ENCODE results near the gene BEGAIN.

Gene BEGAIN

GRCh38 chr14:100502622-100503220, 84.5 kb downstream of the BEGAIN start:
- TF ChIP-seq POLR2A (IDR thresholded peaks at IDR 0.05; ENCODE audit: low read depth, low read length) (no peak), POLR2AphosphoS5 (IDR thresholded peaks at IDR 0.05; ENCODE audit: low read depth, low read length) (no peak), TAF1 (IDR thresholded peaks at IDR 0.05; ENCODE audit: borderline replicate concordance, low read depth, low read length) (no peak)
- DNase-seq (ENCODE audit: insufficient read length) (no peak), FAIRE-seq (no peak)

- FAIRE-seq (no peak), DNase-seq (ENCODE audit: insufficient read length) (no peak)
- no peak for TF ChIP-seq POLR2AphosphoS5 (IDR thresholded peaks at IDR 0.05; ENCODE audit: low read depth, low read length)
- no peak for TF ChIP-seq TAF1 (IDR thresholded peaks at IDR 0.05; ENCODE audit: borderline replicate concordance, low read depth, low read length)
- no peak for TF ChIP-seq POLR2A (IDR thresholded peaks at IDR 0.05; ENCODE audit: low read depth, low read length)
These were observed 87.1 kb downstream of the BEGAIN start for GRCh38 chr14:100500128-100500527.

- no peak for FAIRE-seq
- TF ChIP-seq POLR2A (IDR thresholded peaks at IDR 0.05; ENCODE audit: low read depth, low read length) (no peak), POLR2AphosphoS5 (IDR thresholded peaks at IDR 0.05; ENCODE audit: low read depth, low read length) (no peak)
- no peak for DNase-seq (ENCODE audit: insufficient read length)
These were observed 89.1 kb downstream of the BEGAIN start for GRCh38 chr14:100498068-100498467.

GRCh38 chr14:100495917-100496316, 91.3 kb downstream of the BEGAIN start:
- no peak for FAIRE-seq
- no peak for DNase-seq (ENCODE audit: insufficient read length)
- TF ChIP-seq POLR2A (IDR thresholded peaks at IDR 0.05; ENCODE audit: low read depth, low read length) = no peak
- no peak for TF ChIP-seq POLR2AphosphoS5 (IDR thresholded peaks at IDR 0.05; ENCODE audit: low read depth, low read length)
- no peak for TF ChIP-seq TAF1 (IDR thresholded peaks at IDR 0.05; ENCODE audit: borderline replicate concordance, low read depth, low read length)

GRCh38 chr14:100494645-100495044, 92.6 kb downstream of the BEGAIN start:
- TF ChIP-seq TAF1 (IDR thresholded peaks at IDR 0.05; ENCODE audit: borderline replicate concordance, low read depth, low read length) (no peak), POLR2A (IDR thresholded peaks at IDR 0.05; ENCODE audit: low read depth, low read length) (no peak), POLR2AphosphoS5 (IDR thresholded peaks at IDR 0.05; ENCODE audit: low read depth, low read length) (no peak)
- DNase-seq (ENCODE audit: insufficient read length) = no peak
- FAIRE-seq = no peak

GRCh38 chr14:100490252-100490651, 97.0 kb downstream of the BEGAIN start:
- no peak for DNase-seq (ENCODE audit: insufficient read length)
- no peak for TF ChIP-seq POLR2A (IDR thresholded peaks at IDR 0.05; ENCODE audit: low read depth, low read length)
- no peak for TF ChIP-seq TAF1 (IDR thresholded peaks at IDR 0.05; ENCODE audit: borderline replicate concordance, low read depth, low read length)
- no peak for TF ChIP-seq POLR2AphosphoS5 (IDR thresholded peaks at IDR 0.05; ENCODE audit: low read depth, low read length)
- FAIRE-seq = no peak

GRCh38 chr14:100488057-100488456, 99.2 kb downstream of the BEGAIN start:
- no peak for DNase-seq (ENCODE audit: insufficient read length)
- no peak for FAIRE-seq
- TF ChIP-seq TAF1 (IDR thresholded peaks at IDR 0.05; ENCODE audit: borderline replicate concordance, low read depth, low read length) (no peak), POLR2A (IDR thresholded peaks at IDR 0.05; ENCODE audit: low read depth, low read length) (no peak), POLR2AphosphoS5 (IDR thresholded peaks at IDR 0.05; ENCODE audit: low read depth, low read length) (no peak)

- no peak for DNase-seq (ENCODE audit: insufficient read length)
- TF ChIP-seq POLR2AphosphoS5 (IDR thresholded peaks at IDR 0.05; ENCODE audit: low read depth, low read length) (no peak), POLR2A (IDR thresholded peaks at IDR 0.05; ENCODE audit: low read depth, low read length) (no peak), TAF1 (IDR thresholded peaks at IDR 0.05; ENCODE audit: borderline replicate concordance, low read depth, low read length) (no peak)
- no peak for FAIRE-seq
These were observed 99.9 kb downstream of the BEGAIN start for GRCh38 chr14:100487304-100487703.

Data from GM12892 (cell line).